ENCODE results near the gene ADGRV1.
"Not testable (repeated sequence)": the region's sequence is repeated elsewhere in the genome, so short reads cannot be mapped to it uniquely, and the experiment has no call there.

ADGRV1 gene

GRCh38 chr5:90718387-90718786 is 159.8 kb downstream of the ADGRV1 start:
- no peak for DNase-seq (ENCODE audit: low read depth in 2 of 2)

- DNase-seq (ENCODE audit: low read depth in 2 of 2): no peak
Measured at GRCh38 chr5:90739567-90739966, 181.0 kb downstream of the ADGRV1 start.

- DNase-seq (ENCODE audit: low read depth in 2 of 2): no peak
Measured at GRCh38 chr5:90740244-90740799, 181.7 kb downstream of the ADGRV1 start.

- DNase-seq (ENCODE audit: low read depth in 2 of 2): no peak
Measured at GRCh38 chr5:90741022-90741564, 182.5 kb downstream of the ADGRV1 start.

GRCh38 chr5:90746119-90746518 is 187.5 kb downstream of the ADGRV1 start:
- no peak for DNase-seq (ENCODE audit: low read depth in 2 of 2)

GRCh38 chr5:90747175-90747574 is 188.6 kb downstream of the ADGRV1 start:
- no peak for DNase-seq (ENCODE audit: low read depth in 2 of 2)

GRCh38 chr5:90747693-90748092 is 189.1 kb downstream of the ADGRV1 start:
- no peak for DNase-seq (ENCODE audit: low read depth in 2 of 2)

GRCh38 chr5:90759119-90759518 is 200.5 kb downstream of the ADGRV1 start:
- DNase-seq (ENCODE audit: low read depth in 2 of 2): no peak

- no peak for DNase-seq (ENCODE audit: low read depth in 2 of 2)
Measured at GRCh38 chr5:90767710-90768109, 209.1 kb downstream of the ADGRV1 start.

GRCh38 chr5:90770006-90770541 is 211.5 kb downstream of the ADGRV1 start:
- not testable (repeated sequence) for DNase-seq (ENCODE audit: low read depth in 2 of 2)

- DNase-seq (ENCODE audit: low read depth in 2 of 2): no peak
Measured at GRCh38 chr5:90777959-90778358, 219.4 kb downstream of the ADGRV1 start.

GRCh38 chr5:90783460-90784333 is 225.1 kb downstream of the ADGRV1 start:
- DNase-seq (ENCODE audit: low read depth in 2 of 2): peak; percentile 17 to 48

GRCh38 chr5:90786756-90787155 is 228.2 kb downstream of the ADGRV1 start:
- no peak for DNase-seq (ENCODE audit: low read depth in 2 of 2)

- DNase-seq (ENCODE audit: low read depth in 2 of 2): no peak
Measured at GRCh38 chr5:90792725-90793124, 234.1 kb downstream of the ADGRV1 start.

- DNase-seq (ENCODE audit: low read depth in 2 of 2): no peak
Measured at GRCh38 chr5:90793183-90793582, 234.6 kb downstream of the ADGRV1 start.

- DNase-seq (ENCODE audit: low read depth in 2 of 2): not testable (repeated sequence)
Measured at GRCh38 chr5:90796919-90797318, 238.3 kb downstream of the ADGRV1 start.

GRCh38 chr5:90800082-90800481 is 241.5 kb downstream of the ADGRV1 start:
- not testable (repeated sequence) for DNase-seq (ENCODE audit: low read depth in 2 of 2)

GRCh38 chr5:90800515-90800914 is 241.9 kb downstream of the ADGRV1 start:
- not testable (repeated sequence) for DNase-seq (ENCODE audit: low read depth in 2 of 2)

GRCh38 chr5:90802474-90803317 is 244.1 kb downstream of the ADGRV1 start:
- DNase-seq (ENCODE audit: low read depth in 2 of 2): no peak

- no peak for DNase-seq (ENCODE audit: low read depth in 2 of 2)
Measured at GRCh38 chr5:90803381-90803780, 244.8 kb downstream of the ADGRV1 start.

- DNase-seq (ENCODE audit: low read depth in 2 of 2): no peak
Measured at GRCh38 chr5:90803876-90804275, 245.3 kb downstream of the ADGRV1 start.

- no peak for DNase-seq (ENCODE audit: low read depth in 2 of 2)
Measured at GRCh38 chr5:90807496-90807895, 248.9 kb downstream of the ADGRV1 start.
